Right ventricle myocardium superior (tissue), 1 donor: ENCODE results near the gene TCF3. TPM values are rescaled to one million over a fixed set of nuclear protein-coding genes. Genes with fewer than 3 reads are reported as not detected.
A peak's percentile ranks its signal among the peaks of the same experiment; 100 is the strongest.

ENCODE experiments used
- ATAC-seq: fragments of 200-7000 bp; cut with Tn5 transposase; one replicate; pipeline ENCODE4 v1.9.1; 2020; ENCODE audit warnings: mild to moderate bottlenecking; ENCODE audit not compliant: poor library complexity
- DNase-seq: peaks from one replicate; pipeline ENCODE4 v3.0.0-alpha.2; 2020
- intact Hi-C: fragments of 100-400 bp; cut with DNase I; formaldehyde crosslinking; loops from one replicate; pipeline ENCODE4 v1.11.2; 2022
- total RNA-seq: library from RNA; stranded (reverse); fragmentation: NEBNext Ultra II Directional; extraction: Animal tissue kit (Norgen Biotek cat#: 25700); gene quantifications from one replicate; pipeline ENCODE4 v1.2.1, GENCODE V29; 2021
- donor health status: DM: no; HTN: yes; CAD: no; lungs with severe emphysema.

The TCF3 gene
- total RNA-seq, 1 donor from 2014 or later, result 20.0 TPM

DNA sequence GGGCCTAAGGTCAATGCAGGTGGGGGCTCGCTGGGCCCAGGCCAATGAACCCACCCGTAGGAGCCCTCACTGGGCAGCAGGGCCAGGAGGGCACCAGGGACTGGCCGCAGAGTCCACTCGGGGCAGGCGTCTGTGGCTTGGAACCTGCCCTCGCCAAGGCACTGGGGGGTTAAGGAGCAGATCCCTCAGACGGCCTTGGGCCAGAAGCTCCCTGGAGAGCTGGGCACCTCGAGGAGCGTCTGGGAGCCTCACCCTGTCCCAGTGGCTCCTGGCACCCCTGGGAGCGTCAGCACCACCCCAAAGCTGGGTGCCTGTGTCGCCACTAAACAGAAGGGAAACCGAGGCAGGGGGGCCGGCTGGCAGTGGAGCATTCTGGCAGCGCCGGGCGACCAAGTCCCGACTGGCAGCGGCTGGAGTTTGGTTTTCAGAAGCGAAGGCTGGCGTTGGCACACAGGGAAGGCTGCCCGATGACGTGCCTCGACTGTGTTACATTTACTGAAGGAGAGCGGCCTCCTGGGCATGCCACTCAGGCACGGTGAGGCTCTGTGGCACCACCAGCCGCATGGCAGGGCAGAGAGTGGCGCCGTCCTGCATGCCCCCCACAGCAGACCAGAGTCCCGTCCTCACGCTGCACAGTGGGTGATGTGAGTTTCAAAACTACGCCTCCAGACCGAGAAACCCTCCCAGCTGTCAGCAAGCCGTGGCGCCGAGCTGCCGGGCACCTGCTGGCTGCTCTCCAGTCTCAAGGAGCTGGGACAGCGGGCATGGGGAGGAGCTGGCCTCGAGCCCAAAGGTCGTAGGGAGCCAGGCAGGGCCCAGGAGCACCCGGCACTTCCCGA is 75.1 kb downstream of the TCF3 start:
- DNase-seq (peak; percentile 74), ATAC-seq (peak; percentile 76)
- intact Hi-C loops, result no loop called here

GRCh38 chr19:1576242-1577089 is 75.9 kb downstream of the TCF3 start:
- DNase-seq (no peak), ATAC-seq (no peak)

GRCh38 chr19:1575323-1576241 is 76.8 kb downstream of the TCF3 start:
- no peak for DNase-seq
- ATAC-seq, result no peak
- intact Hi-C loops, result no loop called here

More at GRCh38 chr19:1576242-1577089, 75.9 kb downstream of the TCF3 start:
- intact Hi-C loops, result no loop called here

- intact Hi-C loops, result no loop called here
- no peak for ATAC-seq
- no peak for DNase-seq
Observed at GRCh38 chr19:1574354-1575136, 77.9 kb downstream of the TCF3 start.

- no peak for DNase-seq
- intact Hi-C loops, result no loop called here
- no peak for ATAC-seq
Observed at GRCh38 chr19:1572795-1573194, 79.6 kb downstream of the TCF3 start.

DNA sequence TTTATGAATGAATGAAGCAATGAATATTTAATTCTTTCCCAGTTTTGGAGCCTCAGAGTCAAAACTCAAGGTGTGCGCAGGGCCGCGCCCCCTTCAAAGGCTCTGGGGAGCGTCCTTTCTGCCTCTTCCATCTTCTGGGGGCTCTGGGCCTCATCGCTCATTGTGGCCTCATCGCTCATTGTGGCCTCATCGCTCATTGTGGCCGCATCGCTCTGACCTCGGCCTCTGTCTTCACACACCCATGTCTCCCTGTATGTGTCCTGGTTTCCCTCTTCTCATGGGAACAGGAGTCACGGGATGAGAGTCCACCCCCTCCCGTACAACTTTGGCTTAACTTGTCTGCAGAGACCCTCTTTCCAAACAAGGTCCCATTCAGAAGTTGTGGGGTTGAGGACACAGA is 81.1 kb downstream of the TCF3 start:
- intact Hi-C loops, result no loop called here
- no peak for DNase-seq
- no peak for ATAC-seq

DNA sequence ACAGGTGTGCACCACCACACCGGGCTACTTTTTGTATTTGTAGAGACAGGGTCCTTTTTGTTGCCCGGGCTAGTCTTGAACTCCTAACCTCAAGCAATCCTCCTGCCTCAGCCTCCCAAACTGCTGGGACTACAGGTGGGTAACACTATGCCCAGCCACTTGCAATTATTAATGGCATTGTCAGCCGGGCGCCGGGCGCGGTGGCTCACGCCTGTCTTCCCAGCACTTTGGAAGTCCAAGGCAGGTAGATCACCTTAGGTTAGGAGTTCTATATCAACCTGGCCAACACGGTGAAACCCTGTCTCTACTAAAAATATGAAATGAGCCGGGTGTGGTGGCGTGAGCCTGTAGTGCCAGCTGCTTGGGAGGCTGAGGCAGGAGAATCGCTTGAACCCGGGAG is 81.6 kb downstream of the TCF3 start:
- ATAC-seq, result no peak
- DNase-seq, result no peak
- intact Hi-C loops, result no loop called here

GRCh38 chr19:1569997-1570396 is 82.4 kb downstream of the TCF3 start:
- DNase-seq, result no peak
- intact Hi-C loops, result no loop called here
- no peak for ATAC-seq

GRCh38 chr19:1568320-1569019 is 83.9 kb downstream of the TCF3 start, which contains the start of gene MEX3D:
TSS of gene MEX3D (minus strand) at chr19:1568325. CDS start at chr19:1568058, 267 bp downstream.
- DNase-seq (peak; percentile 86), ATAC-seq (peak; percentile 89)
- intact Hi-C loops, result no loop called here

DNA sequence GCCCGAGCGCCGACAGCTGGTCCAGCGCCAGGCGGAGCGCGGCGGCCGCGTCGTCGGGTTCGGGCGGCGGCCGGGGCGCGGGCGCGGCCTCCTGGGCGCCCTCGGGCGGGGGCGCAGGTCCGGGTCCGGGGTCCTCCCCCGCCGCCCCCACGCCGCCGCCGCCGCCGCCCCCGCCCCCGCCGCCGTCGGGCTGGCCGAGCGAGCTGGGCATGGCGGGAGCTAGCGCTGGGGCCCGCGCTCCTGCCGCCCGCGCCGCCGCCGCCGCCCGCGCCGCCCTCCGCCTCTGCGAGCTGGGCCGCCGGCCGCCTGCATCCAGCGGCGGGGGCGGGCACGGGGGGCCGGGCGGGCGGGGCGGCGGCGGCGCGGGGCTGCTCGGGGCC is 84.6 kb downstream of the TCF3 start:
- no peak for DNase-seq
- intact Hi-C loops, result no loop called here
- ATAC-seq, result no peak

DNA sequence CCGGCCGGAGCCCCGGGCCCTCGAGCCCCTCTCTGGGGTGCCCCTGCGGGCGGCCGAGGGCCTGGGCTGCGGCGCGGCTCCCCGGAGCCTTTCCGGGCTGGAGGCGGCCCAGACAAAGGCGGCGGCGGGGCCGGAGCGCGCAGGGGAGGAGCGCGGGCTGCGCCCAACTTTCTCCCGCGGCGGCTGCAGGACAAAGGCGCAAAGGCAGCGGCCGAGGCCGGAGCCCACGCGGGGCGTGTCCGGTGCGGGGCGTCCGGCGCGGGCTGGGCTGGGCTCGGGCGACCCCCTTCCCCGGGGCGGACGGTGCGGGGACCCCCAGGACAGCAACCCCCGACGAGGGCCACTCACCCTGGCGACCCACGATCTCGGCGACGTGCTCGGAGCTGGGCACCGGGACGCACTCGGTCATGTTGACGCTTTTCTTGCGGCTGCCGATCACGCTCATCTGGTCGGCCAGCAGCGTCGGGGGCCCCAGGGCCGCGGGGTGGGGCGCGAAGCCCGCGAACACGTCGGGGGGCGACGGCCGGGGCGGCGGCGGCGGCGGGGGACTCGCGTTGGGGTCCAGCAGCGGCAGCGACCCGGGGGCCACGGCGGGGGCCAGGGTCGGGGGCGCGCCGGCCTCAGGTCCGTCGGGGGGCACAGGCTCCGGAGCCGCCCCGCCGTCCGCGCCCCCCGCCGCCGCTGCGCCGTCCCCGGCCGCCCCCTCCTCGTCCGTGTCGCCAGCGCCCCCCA is 85.1 kb downstream of the TCF3 start:
- DNase-seq (peak; percentile 64), ATAC-seq (peak; percentile 42)
- intact Hi-C loops, result no loop called here

GRCh38 chr19:1566392-1567115 is 85.9 kb downstream of the TCF3 start:
- DNase-seq (peak; percentile 75), ATAC-seq (peak; percentile 80)
- intact Hi-C loops, result no loop called here

GRCh38 chr19:1563251-1563650 is 89.2 kb downstream of the TCF3 start:
- DNase-seq, result no peak
- no peak for ATAC-seq
- intact Hi-C loops, result no loop called here

DNA sequence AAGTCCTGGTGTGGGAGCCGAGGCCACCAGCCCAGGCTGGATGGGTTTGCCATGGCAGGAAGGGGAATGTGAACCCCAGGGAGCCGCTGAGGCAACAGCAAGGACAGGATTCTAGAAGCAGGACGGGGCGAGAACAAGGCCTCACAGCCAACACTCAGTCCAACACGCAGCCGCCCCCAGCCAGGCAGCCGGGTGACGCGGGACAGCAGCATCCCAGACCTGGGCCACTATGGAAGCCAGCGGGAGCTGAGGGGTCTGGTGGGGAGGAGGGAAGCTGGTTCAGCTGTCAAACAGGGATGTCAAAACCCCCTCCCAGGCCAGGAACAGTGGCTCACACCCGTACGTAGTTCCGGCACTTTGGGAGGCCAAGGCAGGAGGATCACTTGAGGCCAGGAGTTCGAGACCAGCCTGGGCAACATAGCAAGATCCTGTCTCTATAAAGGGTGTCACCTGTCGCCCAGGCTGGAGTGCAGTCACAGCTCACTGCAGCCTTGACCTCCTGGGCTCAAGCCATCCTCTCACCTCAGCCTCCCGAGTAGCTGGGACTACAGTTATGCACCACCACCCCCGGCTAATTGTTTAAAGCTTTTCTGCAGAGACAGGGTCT is 91.1 kb downstream of the TCF3 start:
- intact Hi-C loops, result no loop called here
- ATAC-seq, result no peak
- DNase-seq, result no peak

DNA sequence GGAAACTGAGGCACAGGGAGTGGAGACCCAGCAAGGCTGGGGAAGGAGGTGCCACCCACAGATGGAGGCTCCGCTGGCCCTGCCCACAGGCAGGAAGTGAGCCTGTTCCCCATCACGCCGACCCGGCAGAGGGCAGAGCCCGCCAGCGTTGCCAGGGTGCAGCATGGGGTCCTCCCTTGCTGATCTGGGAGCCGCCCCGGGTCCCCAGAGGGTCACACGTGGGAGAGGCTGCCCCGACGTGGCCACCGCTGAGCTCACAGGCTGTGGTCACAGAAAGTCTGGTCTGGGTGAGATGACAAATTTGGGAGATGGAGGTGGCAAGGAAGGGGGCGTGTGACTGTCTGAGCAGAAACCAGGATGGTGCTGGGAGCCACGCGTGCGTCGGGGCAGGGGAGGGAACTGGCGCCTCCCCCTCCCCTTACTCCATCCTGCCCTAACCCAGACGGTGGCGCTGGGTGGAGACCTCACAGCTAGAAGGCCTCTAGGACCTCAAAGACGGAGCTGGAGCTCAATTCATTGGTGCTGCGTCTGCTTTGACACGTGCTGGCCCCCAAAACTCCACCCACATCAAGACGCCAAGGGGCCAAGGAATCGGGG is 92.0 kb downstream of the TCF3 start:
- intact Hi-C loops, result no loop called here
- DNase-seq (no peak), ATAC-seq (no peak)
